ENCODE results near the gene LYPD6B.

The LYPD6B gene

GRCh38 chr2:149129433-149129832 lies 90.9 kb downstream of the LYPD6B start:
- no peak for DNase-seq

GRCh38 chr2:149132339-149132738 lies 93.8 kb downstream of the LYPD6B start:
- no peak for DNase-seq

GRCh38 chr2:149132901-149133300 lies 94.4 kb downstream of the LYPD6B start:
- DNase-seq = peak; percentile 9

GRCh38 chr2:149134335-149134923 lies 95.9 kb downstream of the LYPD6B start:
- no peak for DNase-seq

GRCh38 chr2:149136111-149136510 lies 97.6 kb downstream of the LYPD6B start:
- DNase-seq = no peak

- DNase-seq = no peak
Observed at GRCh38 chr2:149141046-149141445, 102.5 kb downstream of the LYPD6B start.

- peak; percentile 40 for DNase-seq
Observed at GRCh38 chr2:149143734-149144133, 105.2 kb downstream of the LYPD6B start.

GRCh38 chr2:149145314-149146295 lies 107.1 kb downstream of the LYPD6B start:
- no peak for DNase-seq

- no peak for DNase-seq
Observed at GRCh38 chr2:149146876-149147275, 108.4 kb downstream of the LYPD6B start.

- DNase-seq = no peak
Observed at GRCh38 chr2:149148194-149149006, 109.9 kb downstream of the LYPD6B start.

- DNase-seq = no peak
Observed at GRCh38 chr2:149149007-149149297, 110.5 kb downstream of the LYPD6B start.

- peak; percentile 37 for DNase-seq
Observed at GRCh38 chr2:149152469-149152953, 114.0 kb downstream of the LYPD6B start.

- no peak for DNase-seq
Observed at GRCh38 chr2:149155196-149155969, 116.9 kb downstream of the LYPD6B start.

GRCh38 chr2:149155988-149156387 lies 117.5 kb downstream of the LYPD6B start:
- DNase-seq = no peak

- DNase-seq = no peak
Observed at GRCh38 chr2:149156971-149157740, 118.7 kb downstream of the LYPD6B start.

GRCh38 chr2:149158957-149159356 lies 120.5 kb downstream of the LYPD6B start:
- DNase-seq = no peak

- DNase-seq = no peak
Observed at GRCh38 chr2:149160195-149160594, 121.7 kb downstream of the LYPD6B start.

- peak; percentile 42 for DNase-seq
Observed at GRCh38 chr2:149160701-149161217, 122.3 kb downstream of the LYPD6B start.

- peak; percentile 46 for DNase-seq
Observed at GRCh38 chr2:149161481-149162225, 123.2 kb downstream of the LYPD6B start.

GRCh38 chr2:149164296-149164695 lies 125.8 kb downstream of the LYPD6B start:
- DNase-seq = no peak

GRCh38 chr2:149164827-149165226 lies 126.3 kb downstream of the LYPD6B start:
- peak; percentile 6 for DNase-seq

Data from hematopoietic multipotent progenitor cell treated with erythropoietin and hydrocortisone succinate and interleukin-3 and kit ligand, for 6 days (in vitro differentiated cells).